HepG2 (cell line): ENCODE measurements around the gene GJC2. TPM values are rescaled to one million over a fixed set of nuclear protein-coding genes. Genes with fewer than 3 reads are reported as not detected.

Experiments
- AGO1 ChIP-seq: fragments of 200-400 bp; formaldehyde crosslinking; IDR thresholded peaks from 2 replicates; pipeline ENCODE4 v1.6.1; 2017; ENCODE audit warnings: mild to moderate bottlenecking, low read depth, low read length, moderate library complexity; ENCODE audit not compliant: poor library complexity, severe bottlenecking
- AHDC1 ChIP-seq: sonication (generic); formaldehyde crosslinking; IDR thresholded peaks from 2 replicates; pipeline ENCODE4 v1.5.1; 2020; ENCODE audit warnings: mild to moderate bottlenecking, missing genetic modification reagents, borderline replicate concordance
- CSRNP1 ChIP-seq: sonication (generic); formaldehyde crosslinking; IDR thresholded peaks from 2 replicates; pipeline ENCODE4 v1.8.1; 2023; ENCODE audit warnings: mild to moderate bottlenecking, missing genetic modification reagents
- GPN1 ChIP-seq: sonication (generic); formaldehyde crosslinking; IDR thresholded peaks from 2 replicates; pipeline ENCODE4 v1.5.1; 2020; ENCODE audit warnings: missing genetic modification reagents, borderline replicate concordance
- KDM4B ChIP-seq: sonication (generic); formaldehyde crosslinking; IDR thresholded peaks from 2 replicates; pipeline ENCODE4 v1.4.0; 2020; ENCODE audit warnings: missing genetic modification reagents
- MTF2 ChIP-seq: sonication (generic); formaldehyde crosslinking; IDR thresholded peaks from 2 replicates; pipeline ENCODE4 v1.5.0; 2020; ENCODE audit warnings: missing genetic modification reagents, borderline replicate concordance
- NAIF1 ChIP-seq: sonication (generic); formaldehyde crosslinking; IDR thresholded peaks from 2 replicates; pipeline ENCODE4 v1.5.0; 2020; ENCODE audit warnings: mild to moderate bottlenecking, missing genetic modification reagents, borderline replicate concordance
- PHF5A ChIP-seq: IDR thresholded peaks from one replicate; pipeline ENCODE4 v1.6.1; 2018; ENCODE audit warnings: low read depth, missing genetic modification reagents; ENCODE audit not compliant: unreplicated experiment
- RAD21 ChIP-seq: fragments of 450-650 bp; formaldehyde crosslinking; IDR thresholded peaks from 2 replicates; pipeline ENCODE4 v1.5.0; 2020; ENCODE audit warnings: mild to moderate bottlenecking
- RBM39 ChIP-seq: fragments of 200-400 bp; formaldehyde crosslinking; IDR thresholded peaks from one replicate; pipeline ENCODE4 v1.6.1; 2018; ENCODE audit warnings: antibody characterized with exemption, mild to moderate bottlenecking, low read depth, low read length; ENCODE audit not compliant: poor library complexity, severe bottlenecking
- ZBTB14 ChIP-seq: sonication (generic); formaldehyde crosslinking; IDR thresholded peaks from 2 replicates; pipeline ENCODE4 v1.4.0; 2020; ENCODE audit warnings: missing genetic modification reagents
- ZNF18 ChIP-seq: sonication (generic); formaldehyde crosslinking; IDR thresholded peaks from 2 replicates; pipeline ENCODE4 v1.8.0; 2022; ENCODE audit warnings: mild to moderate bottlenecking, missing genetic modification reagents; ENCODE audit not compliant: insufficient replicate concordance
- ZNF569 ChIP-seq: sonication (generic); formaldehyde crosslinking; IDR thresholded peaks from 2 replicates; pipeline ENCODE4 v1.5.0; 2020; ENCODE audit warnings: mild to moderate bottlenecking, missing genetic modification reagents, moderate library complexity, borderline replicate concordance
- ZNF761 ChIP-seq: sonication (generic); formaldehyde crosslinking; conservative IDR thresholded peaks from 2 replicates; pipeline ENCODE4 v1.4.0; 2020; ENCODE audit warnings: mild to moderate bottlenecking, missing genetic modification reagents
- ZNF768 ChIP-seq: sonication (generic); formaldehyde crosslinking; IDR thresholded peaks from 2 replicates; pipeline ENCODE4 v1.4.0; 2020; ENCODE audit warnings: missing genetic modification reagents
- polyA plus RNA-seq, 8 experiments: library from polyadenylated mRNA; depleted of rRNA in 3 of 8; stranded (reverse) in 7 of 8; unstranded in 1 of 8; fragments of >200 nt; fragmentation: Illumina TruSeq in 4 of 8; extraction: Trizol in 4 of 8; gene quantifications; 2 replicates each; pipeline versions ENCODE4 v1.2.1 to v1.2.3, GENCODE V29; 2011 to 2016; ENCODE audit warnings: low read depth in 4 of 8, missing spikeins in 1 of 8, mixed read lengths in 1 of 8; ENCODE audit not compliant: insufficient read depth in 1 of 8
- total RNA-seq, 5 experiments: library from RNA; depleted of rRNA; stranded (reverse); fragments of >200 nt; fragmentation: Illumina TruSeq; extraction: Trizol; gene quantifications; 2 replicates each; pipeline ENCODE4 v1.2.3, GENCODE V29; 2016; ENCODE audit warnings: low read depth in 1 of 5
- TF ChIP-seq, protein P1 (sequence below): sonication (generic); formaldehyde crosslinking; IDR thresholded peaks from 2 replicates; pipeline ENCODE4 v1.5.1; 2020; ENCODE audit warnings: mild to moderate bottlenecking, missing genetic modification reagents

Gene GJC2
- total and polyA plus RNA-seq, 2 of the 13 experiments (the other 11 are each of a cell fraction or from before 2014, with no cell fraction given) = 1.6 to 3.8 TPM

DNA sequence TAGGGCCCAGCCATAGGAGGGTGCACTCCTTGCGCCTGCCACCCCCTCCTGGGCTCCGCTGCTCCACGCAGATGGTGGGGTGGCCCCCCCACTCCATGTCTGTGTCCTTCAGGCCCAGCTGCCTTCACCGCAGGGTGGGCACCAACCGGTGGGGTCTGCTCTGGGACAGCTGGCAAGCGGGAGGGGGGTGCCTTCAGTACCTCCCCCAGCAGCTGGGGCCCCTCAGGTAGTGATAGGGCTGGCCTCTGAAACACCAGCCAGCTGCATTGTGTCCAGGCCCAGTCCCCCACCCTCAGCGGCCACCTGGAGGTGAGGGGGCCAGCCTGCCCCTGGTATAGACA, 360 bp downstream of the GJC2 start (continued):
- TF ChIP-seq ZBTB14 (CRISPR knock-in tag) (no peak), ZNF761 (no peak), MTF2 (0 out of 2 replicates have a peak, but pooled peaks have one; percentile 65), GPN1 (CRISPR knock-in tag) (no peak), CSRNP1 (CRISPR knock-in tag) (no peak), ZNF768 (CRISPR knock-in tag) (no peak; the same call in 1 of the 2 replicates), NAIF1 (CRISPR knock-in tag) (no peak), AGO1 (peak; percentile 2), RBM39 (peak; percentile 57), RAD21 (CRISPR knock-in tag) (no peak), AHDC1 (CRISPR knock-in tag) (no peak), ZNF569 (CRISPR knock-in tag) (no peak), ZNF18 (CRISPR knock-in tag) (no peak), KDM4B (CRISPR knock-in tag) (no peak), PHF5A (CRISPR knock-in tag) (no peak)
- TF ChIP-seq, protein P1, sequence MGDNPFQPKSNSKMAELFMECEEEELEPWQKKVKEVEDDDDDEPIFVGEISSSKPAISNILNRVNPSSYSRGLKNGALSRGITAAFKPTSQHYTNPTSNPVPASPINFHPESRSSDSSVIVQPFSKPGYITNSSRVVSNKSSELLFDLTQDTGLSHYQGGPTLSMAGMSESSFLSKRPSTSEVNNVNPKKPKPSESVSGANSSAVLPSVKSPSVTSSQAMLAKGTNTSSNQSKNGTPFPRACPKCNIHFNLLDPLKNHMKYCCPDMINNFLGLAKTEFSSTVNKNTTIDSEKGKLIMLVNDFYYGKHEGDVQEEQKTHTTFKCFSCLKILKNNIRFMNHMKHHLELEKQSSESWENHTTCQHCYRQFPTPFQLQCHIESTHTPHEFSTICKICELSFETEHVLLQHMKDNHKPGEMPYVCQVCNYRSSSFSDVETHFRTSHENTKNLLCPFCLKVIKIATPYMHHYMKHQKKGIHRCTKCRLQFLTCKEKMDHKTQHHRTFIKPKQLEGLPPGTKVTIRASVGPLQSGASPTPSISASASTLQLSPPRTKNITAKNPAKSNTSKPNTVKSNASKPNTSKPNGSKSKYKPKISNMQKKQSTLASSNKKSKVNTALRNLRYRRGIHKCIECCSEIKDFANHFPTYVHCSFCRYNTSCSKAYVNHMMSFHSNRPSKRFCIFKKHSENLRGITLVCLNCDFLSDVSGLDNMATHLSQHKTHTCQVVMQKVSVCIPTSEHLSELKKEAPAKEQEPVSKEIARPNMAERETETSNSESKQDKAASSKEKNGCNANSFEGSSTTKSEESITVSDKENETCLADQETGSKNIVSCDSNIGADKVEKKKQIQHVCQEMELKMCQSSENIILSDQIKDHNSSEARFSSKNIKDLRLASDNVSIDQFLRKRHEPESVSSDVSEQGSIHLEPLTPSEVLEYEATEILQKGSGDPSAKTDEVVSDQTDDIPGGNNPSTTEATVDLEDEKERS (CRISPR knock-in tag) = no peak; the same call in 1 of the 2 replicates
